GM21528 (cell line): ENCODE data around the gene C12orf42.

Source experiments
- ATAC-seq: cut with Tn5 transposase; IDR thresholded peaks from one replicate; pipeline ENCODE4 v1.9.1; 2021; ENCODE audit warnings: mild to moderate bottlenecking, moderate library complexity; ENCODE audit not compliant: unreplicated experiment, low FRiP score

The C12orf42 gene

DNA sequence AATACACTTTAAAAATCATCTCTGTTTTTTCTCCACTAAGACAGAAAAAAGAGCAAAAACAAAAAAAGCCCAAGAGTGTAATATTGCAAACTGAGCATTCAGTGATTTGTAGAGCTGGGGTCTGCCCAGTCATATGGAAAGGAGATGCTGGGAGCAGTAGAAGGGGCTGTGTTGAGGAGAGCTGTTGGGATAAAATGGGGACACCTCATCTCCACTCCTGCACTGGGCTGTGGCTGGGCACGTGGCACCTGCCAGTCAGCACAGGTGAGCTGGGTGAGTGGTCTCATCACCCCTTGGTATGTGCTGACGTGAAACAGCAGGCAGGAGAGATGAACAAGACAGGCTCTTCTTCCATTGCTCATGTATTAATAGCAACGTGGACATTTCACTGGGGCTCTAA lies 217.4 kb downstream of the C12orf42 start:
- ATAC-seq, result no peak

GRCh38 chr12:103273645-103274044 lies 222.1 kb downstream of the C12orf42 start:
- no peak for ATAC-seq

GRCh38 chr12:103272949-103273348 lies 222.8 kb downstream of the C12orf42 start:
- no peak for ATAC-seq

- no peak for ATAC-seq
Measured at GRCh38 chr12:103269946-103270345, 225.8 kb downstream of the C12orf42 start.

DNA sequence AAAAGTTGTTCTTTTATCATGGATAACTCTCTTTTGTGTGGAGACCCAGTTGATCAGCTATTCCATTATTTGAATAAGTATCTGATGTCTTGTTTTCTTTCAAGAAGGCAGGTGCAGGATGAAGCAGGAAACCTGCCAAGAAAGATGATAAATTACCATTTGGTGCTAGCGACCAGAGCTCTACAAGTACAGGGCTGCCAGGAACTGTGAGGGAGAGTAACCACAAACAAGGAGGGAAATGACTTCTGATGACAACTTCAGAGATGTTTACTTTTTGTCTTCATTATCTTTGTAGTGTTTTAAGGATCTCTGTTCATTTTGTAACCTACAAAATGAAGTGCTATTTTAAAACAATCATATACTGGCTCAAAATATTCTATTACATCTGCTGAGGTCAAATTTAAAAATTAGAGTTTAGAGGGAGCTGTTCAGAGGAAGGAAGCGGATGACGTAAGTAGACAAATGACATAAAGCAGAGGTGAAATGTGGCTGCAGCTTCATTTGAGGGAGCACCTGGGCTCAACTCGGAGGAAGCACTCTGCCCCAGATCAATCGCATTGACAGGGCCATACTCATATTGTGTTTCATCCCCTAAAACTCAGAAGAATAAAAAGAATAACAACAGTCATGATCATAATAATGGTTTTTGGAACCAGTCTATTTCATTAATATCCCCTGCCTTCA lies 226.8 kb downstream of the C12orf42 start:
- no peak for ATAC-seq

DNA sequence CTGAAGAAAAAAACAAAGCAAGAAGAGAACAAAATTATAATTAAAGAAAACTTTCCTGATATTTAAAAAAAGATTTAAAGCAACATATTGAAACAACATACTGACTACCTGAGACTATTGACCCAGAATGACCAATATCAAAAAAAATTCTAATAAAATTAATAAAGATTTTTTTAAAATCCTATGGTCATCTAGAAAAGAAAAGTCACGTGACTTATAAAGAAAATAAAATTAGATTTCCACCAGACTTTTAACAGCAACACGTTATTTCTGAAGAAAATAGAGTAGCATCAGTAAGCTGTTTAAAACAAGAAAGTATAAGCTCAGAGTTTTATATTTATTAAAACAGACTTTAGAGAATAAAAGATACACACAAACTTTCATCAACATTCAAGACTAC lies 238.0 kb downstream of the C12orf42 start:
- ATAC-seq, result no peak
